DOHH2 (cell line): ENCODE data around the gene MFN1.

ENCODE experiments used
- H3F3A ChIP-seq: fragments of 200-600 bp; sonication (generic), shearing (Covaris generic); 2 replicates; pipeline ENCODE4 v1.6.0; 2016; ENCODE audit warnings: antibody characterized with exemption, mild to moderate bottlenecking; ENCODE audit not compliant: control insufficient read depth, insufficient read depth
- H3K27ac ChIP-seq: fragments of 200-600 bp; sonication (generic); 2 replicates; pipeline ENCODE4 v1.5.1; 2014; ENCODE audit warnings: low read depth, mild to moderate bottlenecking, low read length, moderate library complexity
- H3K27me3 ChIP-seq: fragments of 200-600 bp; sonication (generic); 2 replicates; pipeline ENCODE4 v1.6.1; 2014; ENCODE audit warnings: mild to moderate bottlenecking, low read length, mixed read lengths; ENCODE audit not compliant: control insufficient read depth
- H3K36me3 ChIP-seq: fragments of 200-600 bp; sonication (generic); 2 replicates; pipeline ENCODE4 v1.6.1; 2014; ENCODE audit warnings: mild to moderate bottlenecking, low read length, moderate library complexity, mixed read lengths; ENCODE audit not compliant: control insufficient read depth
- H3K4me1 ChIP-seq: fragments of 200-600 bp; sonication (generic); 2 replicates; pipeline ENCODE4 v1.6.1; 2014; ENCODE audit warnings: mild to moderate bottlenecking, low read length, mixed read lengths; ENCODE audit not compliant: control insufficient read depth
- H3K4me2 ChIP-seq: fragments of 200-600 bp; sonication (generic); 2 replicates; pipeline ENCODE4 v1.6.0; 2014; ENCODE audit warnings: mild to moderate bottlenecking, low read length, moderate library complexity
- H3K4me3 ChIP-seq: fragments of 200-600 bp; sonication (generic); 2 replicates; pipeline ENCODE4 v1.5.1; 2014; ENCODE audit warnings: mild to moderate bottlenecking, low read length, mixed read lengths
- H3K79me2 ChIP-seq: fragments of 200-600 bp; sonication (generic); 2 replicates; pipeline ENCODE4 v1.6.1; 2014; ENCODE audit warnings: mild to moderate bottlenecking, low read length, mixed read lengths; ENCODE audit not compliant: control insufficient read depth
- H3K9me2 ChIP-seq: fragments of 200-600 bp; sonication (generic); replicated peaks from 2 replicates; pipeline ENCODE4 v1.6.1; 2014; ENCODE audit warnings: mild to moderate bottlenecking, low read length, mixed read lengths; ENCODE audit not compliant: control insufficient read depth
- H3K9me3 ChIP-seq: fragments of 200-600 bp; sonication (generic); 2 replicates; pipeline ENCODE4 v1.6.1; 2014; ENCODE audit warnings: antibody characterized with exemption, low read length, mixed read lengths; ENCODE audit not compliant: control insufficient read depth, insufficient read depth
- H4K20me1 ChIP-seq: fragments of 200-600 bp; sonication (generic); 2 replicates; pipeline ENCODE4 v1.6.0; 2014; ENCODE audit warnings: low read depth, mild to moderate bottlenecking, antibody characterized with exemption, low read length, moderate library complexity; ENCODE audit not compliant: control insufficient read depth, insufficient read depth
- EZH2phosphoT487 ChIP-seq: fragments of 200-600 bp; sonication (generic); IDR thresholded peaks from 2 replicates; pipeline ENCODE4 v1.6.1; 2017; ENCODE audit warnings: borderline replicate concordance, mild to moderate bottlenecking, antibody characterized with exemption, low read length, moderate library complexity, mixed read lengths
- TF ChIP-seq, protein P1 (sequence below): fragments of 200-600 bp; sonication (generic); IDR thresholded peaks from one replicate; pipeline ENCODE4 v1.5.1; 2014; ENCODE audit warnings: antibody characterized with exemption, mild to moderate bottlenecking, low read depth, low read length; ENCODE audit not compliant: poor library complexity, severe bottlenecking

The MFN1 gene

DNA sequence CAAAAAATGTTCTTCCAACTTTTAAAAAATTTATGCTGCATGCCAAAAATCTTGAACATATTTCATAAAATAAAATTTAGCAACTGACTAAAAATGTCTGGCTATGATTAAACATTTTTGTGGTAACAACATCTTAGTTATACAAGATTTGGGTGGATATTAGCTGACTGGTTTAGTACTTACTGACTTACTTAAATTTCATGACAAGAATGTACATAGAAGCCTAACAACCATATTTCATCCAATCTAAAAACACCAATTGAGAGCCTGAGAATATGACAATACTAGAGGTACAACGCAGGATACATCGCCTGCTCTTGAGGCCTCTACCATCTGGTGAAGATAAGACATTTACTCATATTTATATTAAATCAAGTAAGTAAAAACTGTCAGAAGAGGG is 69.2 kb downstream of the MFN1 start:
- H3K27ac ChIP-seq = no peak overlapping the region
- no peak overlapping the region for H3K4me2 ChIP-seq
- no peaks in the 10 kb centered on the region for H3K9me2 ChIP-seq
- no peaks in the 10 kb centered on the region for H4K20me1 ChIP-seq
- no peaks in the 10 kb centered on the region for H3K27me3 ChIP-seq
- H3K4me3 ChIP-seq = no peak overlapping the region
- H3K9me3 ChIP-seq = no peaks in the 10 kb centered on the region
- H3F3A ChIP-seq = no peaks in the 10 kb centered on the region
- no peaks in the 10 kb centered on the region for H3K79me2 ChIP-seq
- H3K4me1 ChIP-seq = peaks cover 1% of the 10 kb centered on the region; the same call in 1 of the 2 replicates
- H3K36me3 ChIP-seq = peaks cover 21% of the 10 kb centered on the region
- no peak for TF ChIP-seq EZH2phosphoT487
- TF ChIP-seq, protein P1, sequence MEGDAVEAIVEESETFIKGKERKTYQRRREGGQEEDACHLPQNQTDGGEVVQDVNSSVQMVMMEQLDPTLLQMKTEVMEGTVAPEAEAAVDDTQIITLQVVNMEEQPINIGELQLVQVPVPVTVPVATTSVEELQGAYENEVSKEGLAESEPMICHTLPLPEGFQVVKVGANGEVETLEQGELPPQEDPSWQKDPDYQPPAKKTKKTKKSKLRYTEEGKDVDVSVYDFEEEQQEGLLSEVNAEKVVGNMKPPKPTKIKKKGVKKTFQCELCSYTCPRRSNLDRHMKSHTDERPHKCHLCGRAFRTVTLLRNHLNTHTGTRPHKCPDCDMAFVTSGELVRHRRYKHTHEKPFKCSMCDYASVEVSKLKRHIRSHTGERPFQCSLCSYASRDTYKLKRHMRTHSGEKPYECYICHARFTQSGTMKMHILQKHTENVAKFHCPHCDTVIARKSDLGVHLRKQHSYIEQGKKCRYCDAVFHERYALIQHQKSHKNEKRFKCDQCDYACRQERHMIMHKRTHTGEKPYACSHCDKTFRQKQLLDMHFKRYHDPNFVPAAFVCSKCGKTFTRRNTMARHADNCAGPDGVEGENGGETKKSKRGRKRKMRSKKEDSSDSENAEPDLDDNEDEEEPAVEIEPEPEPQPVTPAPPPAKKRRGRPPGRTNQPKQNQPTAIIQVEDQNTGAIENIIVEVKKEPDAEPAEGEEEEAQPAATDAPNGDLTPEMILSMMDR = no peak

DNA sequence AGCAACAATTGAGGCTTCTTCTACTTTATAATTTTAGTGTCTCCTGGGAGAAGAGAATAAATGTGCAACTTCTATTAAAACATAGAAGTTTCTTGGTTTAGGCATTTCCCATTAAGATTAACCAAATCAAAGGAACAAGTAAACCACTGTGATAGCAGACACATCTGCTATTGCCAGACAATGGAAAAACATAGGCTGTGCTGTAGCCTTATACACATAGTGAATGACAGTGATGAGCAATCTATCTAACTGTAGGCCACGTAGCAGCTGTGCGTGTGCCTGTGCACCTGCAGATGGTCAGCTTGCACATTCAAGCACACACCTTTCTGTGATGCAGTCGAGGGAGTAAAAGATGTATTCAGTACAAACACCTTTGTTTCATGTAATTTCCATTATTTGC is 71.1 kb downstream of the MFN1 start:
- Histone ChIP-seq H3K27me3 (no peaks in the 10 kb centered on the region), H3K36me3 (peaks cover 13% of the 10 kb centered on the region), H3K4me1 (peaks cover 4% of the 10 kb centered on the region; the same call in 1 of the 2 replicates), H3K79me2 (no peaks in the 10 kb centered on the region), H4K20me1 (no peaks in the 10 kb centered on the region), H3K9me2 (no peaks in the 10 kb centered on the region), H3K9me3 (no peaks in the 10 kb centered on the region), H3K4me3 (no peak overlapping the region), H3K27ac (no peak overlapping the region), H3K4me2 (no peak overlapping the region), H3F3A (no peaks in the 10 kb centered on the region)
- no peak for TF ChIP-seq EZH2phosphoT487
- TF ChIP-seq, protein P1 = no peak

DNA sequence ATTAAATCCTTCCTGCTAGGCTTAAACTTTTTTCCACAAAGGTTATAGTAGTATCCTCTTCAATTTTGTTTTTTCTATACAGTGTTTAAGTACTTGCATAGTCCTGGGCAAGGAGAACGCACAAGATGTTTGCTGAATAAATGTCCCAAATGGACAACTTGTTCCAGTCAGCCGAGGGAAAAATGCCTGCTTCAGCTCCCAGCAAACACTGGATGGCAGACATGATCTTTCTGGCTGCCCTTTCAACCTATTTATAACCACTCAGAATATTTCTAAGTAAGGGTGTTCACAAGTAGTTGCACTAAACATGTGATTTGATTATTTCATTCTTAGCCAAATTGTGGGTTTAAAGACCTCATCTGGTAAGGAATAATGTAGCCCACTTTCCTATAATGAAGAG is 74.0 kb downstream of the MFN1 start:
- TF ChIP-seq, protein P1 = peak; percentile 13
- no peak for TF ChIP-seq EZH2phosphoT487
- peaks cover 34% of the 10 kb centered on the region for H3K36me3 ChIP-seq

DNA sequence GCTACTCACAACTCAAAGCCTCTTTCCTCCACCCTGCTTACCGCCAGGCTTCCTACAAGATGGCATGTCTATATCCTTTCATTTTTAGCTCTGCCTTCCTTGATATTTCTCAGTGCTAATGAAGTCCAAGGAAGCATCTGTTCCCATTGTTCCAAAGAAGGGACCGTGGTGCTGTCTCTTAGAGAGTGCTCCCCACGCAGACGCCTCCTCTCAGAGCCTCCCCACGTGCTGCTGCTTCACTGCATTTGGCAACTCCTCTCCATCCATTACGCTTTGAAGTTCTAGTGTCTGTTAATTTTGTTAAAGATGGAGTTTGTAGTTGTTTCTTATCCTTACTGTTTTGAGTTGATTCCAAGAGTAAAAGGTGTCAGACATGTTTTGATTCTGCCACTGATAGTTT is 77.6 kb downstream of the MFN1 start:
- H3K27ac ChIP-seq = no peak overlapping the region
- H3K79me2 ChIP-seq = peaks cover 33% of the 10 kb centered on the region
- no peak overlapping the region for H3K4me2 ChIP-seq
- no peaks in the 10 kb centered on the region for H4K20me1 ChIP-seq
- no peaks in the 10 kb centered on the region for H3K9me2 ChIP-seq
- TF ChIP-seq EZH2phosphoT487 = no peak
- TF ChIP-seq, protein P1 = no peak
- H3F3A ChIP-seq = no peaks in the 10 kb centered on the region
- H3K9me3 ChIP-seq = no peaks in the 10 kb centered on the region
- H3K4me1 ChIP-seq = peaks cover 4% of the 10 kb centered on the region; the same call in 1 of the 2 replicates
- peaks cover 25% of the 10 kb centered on the region for H3K36me3 ChIP-seq
- H3K4me3 ChIP-seq = no peak overlapping the region
- H3K27me3 ChIP-seq = no peaks in the 10 kb centered on the region

More for the DNA sequence above, 74.0 kb downstream of the MFN1 start:
- H3K27me3 ChIP-seq = no peaks in the 10 kb centered on the region
- H3K9me2 ChIP-seq = no peaks in the 10 kb centered on the region
- H3K4me1 ChIP-seq = peaks cover 4% of the 10 kb centered on the region; the same call in 1 of the 2 replicates
- H3K9me3 ChIP-seq = no peaks in the 10 kb centered on the region
- no peaks in the 10 kb centered on the region; the same call in 1 of the 2 replicates for H3K79me2 ChIP-seq
- no peaks in the 10 kb centered on the region for H3F3A ChIP-seq
- H3K27ac ChIP-seq = no peak overlapping the region
- H4K20me1 ChIP-seq = no peaks in the 10 kb centered on the region
- no peak overlapping the region for H3K4me3 ChIP-seq
- H3K4me2 ChIP-seq = no peak overlapping the region
